Measurements from ENCODE around the gene OSBPL2. TPM values are rescaled to one million over a fixed set of nuclear protein-coding genes. Genes with fewer than 3 reads are reported as not detected.

Gene OSBPL2
- 27.2 TPM in 2 replicates for total RNA-seq

DNA sequence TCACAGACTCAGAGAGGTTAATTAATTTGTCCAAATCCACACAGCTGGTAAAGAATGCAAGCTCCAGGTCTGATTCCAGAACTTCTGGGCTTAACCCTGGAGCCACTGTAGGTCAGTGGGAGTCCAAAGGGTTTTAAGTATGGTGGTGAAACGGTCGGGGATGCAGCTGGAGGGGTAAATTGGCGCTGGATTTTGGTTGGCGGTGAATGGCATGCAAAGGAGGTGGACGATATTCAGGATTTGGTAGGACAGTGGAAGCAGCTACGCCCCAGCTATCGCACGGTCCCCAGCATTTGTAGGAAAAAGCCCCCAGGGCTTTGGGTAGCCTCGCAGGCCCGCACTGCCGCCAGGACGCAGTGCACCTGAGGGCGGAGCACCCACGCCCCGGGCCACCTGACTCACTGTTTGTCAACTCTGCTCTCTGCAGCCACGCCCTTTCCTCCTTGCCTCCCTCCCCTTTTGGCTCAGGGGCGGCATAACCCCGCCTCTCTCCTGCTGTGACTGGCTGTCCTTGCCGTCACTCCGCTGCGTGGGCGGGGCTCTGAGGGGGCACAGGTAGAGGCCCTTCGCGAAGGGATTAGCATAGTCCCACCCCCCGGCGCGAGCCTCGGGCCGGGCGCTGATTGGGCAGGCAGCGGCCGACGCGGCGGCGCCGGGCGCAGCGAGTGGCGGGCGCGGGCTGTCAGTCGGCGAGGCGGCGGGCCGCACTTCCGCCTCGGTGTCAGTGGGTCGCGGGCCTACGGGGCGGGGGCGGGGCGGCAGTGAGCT is at the start of gene OSBPL2:
Gene OSBPL2 (plus strand): TSS at position 721 of the 768 bp plus-strand sequence. CDS start 17,664 bp downstream, outside the sequence.
- intact Hi-C loops (cut with micrococcal nuclease) = loop anchor here (1.0 to 2.0 kb wide), 7 partner anchors 55 to 177 kb away; partner anchors contain the start of genes ADRM1, LSM14B, MTG2 and PSMA7

DNA sequence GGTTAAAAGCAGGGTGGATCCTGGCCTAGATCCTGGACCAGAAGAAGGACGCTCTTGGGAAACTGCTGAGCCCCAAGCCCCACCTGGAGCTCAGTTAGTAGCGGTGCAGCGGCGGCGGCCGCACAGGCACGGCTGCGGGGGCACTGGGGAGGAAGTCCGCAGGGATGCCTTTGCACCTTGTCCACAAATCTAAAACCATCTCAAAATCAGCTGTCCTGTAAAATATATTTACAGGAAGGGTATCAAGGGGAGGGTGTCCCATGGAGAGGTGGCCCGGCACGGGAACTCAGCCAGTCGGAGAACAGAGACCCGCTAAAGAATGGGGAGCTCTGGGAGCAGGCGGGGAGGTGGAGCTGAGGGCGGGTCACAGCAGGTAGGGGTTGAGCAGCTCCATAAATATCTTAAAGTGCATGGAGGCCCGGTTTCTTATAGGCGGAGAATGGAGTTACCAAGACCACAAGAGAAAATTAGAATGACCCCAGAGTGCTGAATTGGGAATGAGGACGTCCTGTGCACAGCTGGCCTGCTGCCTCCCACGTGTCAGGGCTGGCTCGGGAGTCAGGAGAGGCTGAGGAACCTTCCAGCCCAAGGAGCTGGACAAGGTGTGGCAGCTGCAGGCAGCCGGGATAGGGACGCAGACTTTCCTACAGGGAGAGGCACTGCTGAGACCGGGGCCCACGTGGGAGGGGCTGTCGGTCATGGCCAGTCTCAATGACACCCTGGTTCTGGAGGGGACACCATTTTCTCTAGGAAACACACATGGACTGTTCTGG is 47.5 kb upstream of the OSBPL2 start:
- intact Hi-C loops (cut with micrococcal nuclease) = no loop called here

DNA sequence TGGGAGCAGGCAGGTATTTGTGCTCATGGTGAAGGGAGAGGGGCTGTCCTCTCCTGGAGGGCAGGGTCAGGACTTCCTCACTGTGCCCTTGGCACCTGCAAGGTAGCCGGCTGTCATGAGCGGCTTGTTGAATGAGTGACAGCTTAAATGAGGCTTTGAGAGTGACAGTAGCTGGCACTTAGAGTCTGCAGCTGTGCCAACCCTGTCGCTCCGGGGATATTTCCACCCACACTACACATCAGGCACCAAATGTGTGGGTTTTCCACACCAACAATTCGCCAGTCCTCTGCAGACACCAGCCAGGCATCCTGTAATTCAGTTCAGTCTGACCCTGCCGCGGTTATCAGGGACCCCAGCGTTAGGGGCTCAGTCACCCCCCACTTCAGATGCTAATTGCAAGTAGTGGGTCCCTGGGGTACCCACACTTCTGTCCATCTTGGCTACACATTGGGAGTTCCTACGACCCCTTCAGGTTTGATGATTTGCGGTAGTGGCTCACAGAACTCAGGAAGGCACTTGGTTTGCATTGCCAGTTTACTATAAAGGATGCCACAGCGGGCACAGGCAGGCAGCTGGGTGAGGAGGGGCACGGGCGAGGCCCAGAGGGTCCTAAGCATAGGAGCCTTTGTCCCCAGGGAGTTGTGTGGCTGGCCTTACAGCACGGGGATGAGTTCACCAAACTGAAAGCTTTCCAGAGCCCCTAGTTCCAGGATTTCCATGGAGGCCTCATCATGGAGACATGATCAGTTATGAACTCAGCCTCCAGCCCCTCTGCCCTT is 46.4 kb upstream of the OSBPL2 start:
- intact Hi-C loops (cut with micrococcal nuclease) = no loop called here

DNA sequence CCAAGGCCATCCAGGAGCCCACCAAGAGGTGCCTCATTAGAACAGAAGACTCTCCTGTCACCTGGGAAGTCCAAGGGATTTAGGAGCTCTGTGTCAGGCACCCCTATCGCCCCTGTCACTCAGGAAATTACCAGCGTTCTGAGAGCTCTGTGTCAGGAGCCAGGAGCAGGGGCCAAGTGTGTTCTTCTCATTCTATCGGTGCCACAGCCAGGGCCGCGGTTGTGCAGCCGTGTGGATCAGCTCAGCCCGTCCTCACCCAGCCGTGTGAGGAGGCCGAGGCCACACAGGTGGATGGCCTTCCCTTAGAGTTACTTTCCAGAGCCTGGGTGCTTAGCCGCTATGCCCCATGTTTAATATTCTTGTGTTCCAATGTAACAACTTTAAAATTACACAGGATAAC is 45.7 kb upstream of the OSBPL2 start:
- intact Hi-C loops (cut with micrococcal nuclease) = no loop called here

DNA sequence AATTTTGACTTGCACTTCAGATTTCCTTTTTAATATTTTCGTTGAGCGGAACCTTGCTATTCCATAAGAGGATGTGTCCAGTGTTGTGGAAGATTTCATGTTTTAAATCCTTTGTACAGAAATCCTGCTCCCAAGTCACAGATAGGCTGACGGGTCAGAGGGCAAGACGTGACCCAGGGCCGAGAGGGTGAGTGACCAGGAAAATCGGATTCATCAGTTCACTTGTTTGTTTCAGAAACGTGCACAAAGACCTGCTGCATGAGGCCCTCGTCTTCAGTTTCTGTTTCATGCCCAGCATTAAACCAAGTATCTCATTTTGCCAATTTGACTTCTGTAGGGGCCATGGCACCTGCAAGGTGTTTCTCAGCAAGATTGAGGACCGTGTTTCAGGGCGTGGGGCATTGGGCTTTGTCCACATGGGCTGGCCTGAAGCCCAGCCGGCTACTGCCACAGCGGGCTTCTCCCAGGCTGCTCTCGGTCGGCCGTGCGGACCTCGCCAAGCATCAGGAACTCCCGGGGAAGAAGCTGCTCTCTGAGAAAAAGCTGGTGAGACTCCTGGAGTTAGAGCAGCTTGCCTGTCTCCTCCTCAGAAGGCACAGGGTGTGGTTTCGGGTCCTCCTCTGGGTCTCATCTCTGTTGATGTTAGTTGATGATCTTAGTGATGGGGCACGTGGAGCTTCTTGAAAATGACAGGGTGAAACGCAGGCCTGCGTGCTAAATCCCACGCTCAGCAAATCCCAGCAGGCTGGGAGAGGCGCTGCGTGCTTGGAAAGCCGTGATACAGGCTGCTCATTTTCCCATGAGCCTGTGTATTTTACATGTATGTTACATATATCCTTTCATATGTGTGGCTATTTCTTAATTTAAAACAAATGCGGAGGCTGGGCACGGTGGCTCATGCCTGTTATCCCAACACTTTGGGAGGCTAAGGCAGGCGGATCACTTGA is 45.0 kb upstream of the OSBPL2 start:
- intact Hi-C loops (cut with micrococcal nuclease) = no loop called here

DNA sequence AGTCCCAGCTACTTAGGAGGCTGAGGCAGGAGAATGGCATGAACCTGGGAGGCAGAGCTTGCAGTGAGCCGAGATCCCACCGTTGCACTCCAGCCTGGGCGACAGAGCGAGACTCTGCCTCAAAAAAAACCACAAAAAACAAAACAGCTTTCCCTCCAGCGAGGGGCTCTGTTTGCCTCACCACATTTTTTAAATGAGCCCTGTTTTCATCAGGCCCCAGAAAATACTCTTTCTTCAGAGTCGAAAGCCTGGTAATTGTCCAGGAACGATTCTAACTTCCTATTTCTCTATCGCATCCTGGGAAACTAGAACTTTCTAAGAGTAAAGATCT is 43.3 kb upstream of the OSBPL2 start:
- intact Hi-C loops (cut with micrococcal nuclease) = no loop called here

DNA sequence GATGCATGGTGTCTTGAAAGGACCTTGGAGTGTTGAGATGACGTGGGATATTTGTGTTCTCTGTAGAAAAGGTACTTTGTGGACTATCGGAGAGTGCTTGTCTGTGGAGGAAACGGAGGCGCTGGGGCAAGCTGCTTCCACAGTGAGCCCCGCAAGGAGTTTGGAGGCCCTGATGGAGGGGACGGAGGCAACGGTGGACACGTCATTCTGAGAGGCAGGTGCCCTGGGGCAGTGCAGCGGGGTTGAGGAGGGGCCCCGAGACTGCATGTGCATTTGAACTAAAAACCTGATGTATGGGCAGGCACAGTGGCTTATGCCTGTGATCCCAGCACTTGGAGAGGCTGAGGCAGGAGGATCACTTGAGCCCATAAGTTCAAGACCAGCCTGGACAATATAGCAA is 42.6 kb upstream of the OSBPL2 start:
- intact Hi-C loops (cut with micrococcal nuclease) = no loop called here

DNA sequence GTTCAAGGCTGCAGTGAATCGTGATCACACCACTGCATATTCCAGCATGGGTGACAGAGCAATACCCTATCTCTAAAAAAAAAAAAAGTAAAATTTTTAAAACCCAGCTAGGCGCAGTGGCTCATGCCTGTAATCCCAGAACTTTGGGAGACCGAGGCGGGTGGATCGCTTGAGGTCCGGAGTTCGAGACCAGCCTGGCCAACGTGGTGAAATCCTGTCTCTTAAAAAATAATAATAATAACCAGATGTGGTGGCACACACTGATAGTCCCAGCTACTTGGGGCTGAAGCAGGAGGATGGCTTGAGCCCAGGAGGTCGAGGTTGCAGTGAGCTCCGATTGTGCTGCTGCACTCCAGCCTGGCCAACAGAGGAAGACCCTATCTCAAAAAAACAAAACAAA is 42.0 kb upstream of the OSBPL2 start:
- intact Hi-C loops (cut with micrococcal nuclease) = no loop called here

DNA sequence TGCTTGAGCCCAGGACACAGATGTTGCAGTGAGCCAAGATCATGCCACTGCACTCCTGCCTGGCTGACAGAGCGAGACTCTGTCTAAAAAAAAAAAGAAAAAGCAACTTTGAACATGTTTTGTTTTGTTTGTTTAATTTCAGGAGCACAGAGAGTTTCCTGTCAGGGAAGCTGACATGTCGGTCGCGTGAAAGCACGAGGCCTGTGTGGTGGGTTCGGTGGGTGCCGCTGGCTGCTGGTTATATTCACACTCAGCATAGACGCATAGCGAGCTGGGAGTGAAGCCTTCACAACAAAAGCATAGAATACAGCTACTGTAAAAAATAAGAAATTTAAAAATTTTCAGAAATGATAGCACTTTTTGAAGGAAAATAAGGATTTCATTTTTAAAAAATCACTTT is 41.0 kb upstream of the OSBPL2 start:
- intact Hi-C loops (cut with micrococcal nuclease) = no loop called here

DNA sequence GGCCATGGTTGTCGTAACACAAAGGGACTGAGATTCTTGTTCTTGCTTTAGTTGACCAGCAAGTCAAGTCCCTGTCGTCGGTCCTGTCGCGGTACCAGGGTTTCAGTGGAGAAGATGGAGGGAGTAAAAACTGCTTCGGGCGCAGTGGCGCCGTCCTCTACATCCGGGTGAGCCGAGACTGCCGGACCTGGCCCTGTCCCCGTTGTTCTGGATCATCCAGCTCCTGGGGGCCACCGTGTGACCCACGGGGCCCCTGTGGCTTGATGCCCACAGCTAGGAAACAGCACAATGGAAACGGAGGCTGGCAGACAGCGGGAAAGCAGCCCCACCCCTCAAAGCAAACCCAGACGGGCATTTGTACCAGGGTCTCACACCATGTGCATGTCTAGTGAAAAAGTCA is 40.5 kb upstream of the OSBPL2 start:
- intact Hi-C loops (cut with micrococcal nuclease) = no loop called here

DNA sequence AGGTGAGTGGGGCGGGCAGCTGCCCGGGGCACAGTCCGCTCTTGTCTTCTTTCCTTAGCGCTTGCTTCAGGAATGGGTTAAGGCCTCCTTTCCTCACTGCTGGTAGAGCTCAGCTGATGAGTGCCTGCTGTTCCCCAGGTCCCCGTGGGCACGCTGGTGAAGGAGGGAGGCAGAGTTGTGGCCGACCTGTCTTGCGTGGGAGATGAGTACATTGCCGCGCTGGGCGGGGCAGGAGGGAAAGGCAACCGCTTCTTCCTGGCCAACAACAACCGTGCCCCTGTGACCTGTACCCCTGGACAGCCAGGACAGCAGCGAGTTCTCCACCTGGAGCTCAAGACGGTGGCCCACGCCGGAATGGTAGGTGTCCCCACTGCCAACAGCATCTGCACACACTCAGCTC is 39.8 kb upstream of the OSBPL2 start:
- intact Hi-C loops (cut with micrococcal nuclease) = no loop called here

DNA sequence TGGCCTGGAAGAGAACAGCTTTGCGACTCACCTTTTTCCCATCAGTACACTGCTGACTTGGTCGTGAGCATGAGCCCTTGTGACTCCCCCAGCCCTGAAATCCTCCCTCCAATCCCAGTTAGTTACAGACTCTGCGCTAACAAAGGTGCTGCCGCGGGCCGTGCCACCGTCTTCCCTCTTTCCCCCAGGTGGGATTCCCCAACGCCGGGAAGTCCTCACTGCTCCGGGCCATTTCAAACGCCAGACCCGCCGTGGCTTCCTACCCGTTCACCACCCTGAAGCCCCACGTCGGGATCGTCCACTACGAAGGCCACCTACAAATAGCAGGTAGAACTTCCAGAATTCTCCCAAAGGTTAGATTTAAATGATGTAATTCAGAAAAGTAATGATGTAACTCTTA is 39.4 kb upstream of the OSBPL2 start:
- intact Hi-C loops (cut with micrococcal nuclease) = no loop called here

DNA sequence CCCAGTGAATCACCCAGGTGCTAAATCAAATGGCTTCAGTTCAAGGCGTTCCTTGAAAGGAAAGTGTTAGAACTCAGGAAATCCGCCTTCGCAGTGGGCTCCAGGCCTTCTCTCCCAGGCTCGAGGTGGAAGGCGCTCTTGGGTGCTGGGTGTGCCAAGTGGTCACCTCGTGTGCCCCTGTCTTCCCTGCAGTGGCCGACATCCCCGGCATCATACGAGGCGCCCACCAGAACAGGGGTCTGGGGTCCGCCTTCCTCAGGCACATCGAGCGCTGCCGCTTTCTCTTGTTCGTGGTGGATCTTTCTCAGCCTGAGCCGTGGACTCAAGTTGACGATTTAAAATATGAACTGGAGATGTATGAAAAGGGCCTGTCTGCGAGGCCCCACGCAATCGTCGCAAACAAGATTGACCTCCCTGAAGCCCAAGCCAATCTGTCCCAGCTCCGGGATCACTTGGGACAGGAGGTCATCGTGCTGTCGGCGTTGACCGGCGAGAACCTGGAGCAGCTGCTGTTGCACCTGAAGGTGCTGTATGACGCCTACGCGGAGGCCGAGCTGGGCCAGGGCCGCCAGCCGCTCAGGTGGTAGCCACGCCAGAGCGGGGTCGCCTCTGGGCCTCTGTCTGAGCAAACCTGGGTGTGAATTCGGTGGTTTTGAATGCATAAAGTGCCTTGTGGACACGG is 37.7 kb upstream of the OSBPL2 start:
- intact Hi-C loops (cut with micrococcal nuclease) = no loop called here

DNA sequence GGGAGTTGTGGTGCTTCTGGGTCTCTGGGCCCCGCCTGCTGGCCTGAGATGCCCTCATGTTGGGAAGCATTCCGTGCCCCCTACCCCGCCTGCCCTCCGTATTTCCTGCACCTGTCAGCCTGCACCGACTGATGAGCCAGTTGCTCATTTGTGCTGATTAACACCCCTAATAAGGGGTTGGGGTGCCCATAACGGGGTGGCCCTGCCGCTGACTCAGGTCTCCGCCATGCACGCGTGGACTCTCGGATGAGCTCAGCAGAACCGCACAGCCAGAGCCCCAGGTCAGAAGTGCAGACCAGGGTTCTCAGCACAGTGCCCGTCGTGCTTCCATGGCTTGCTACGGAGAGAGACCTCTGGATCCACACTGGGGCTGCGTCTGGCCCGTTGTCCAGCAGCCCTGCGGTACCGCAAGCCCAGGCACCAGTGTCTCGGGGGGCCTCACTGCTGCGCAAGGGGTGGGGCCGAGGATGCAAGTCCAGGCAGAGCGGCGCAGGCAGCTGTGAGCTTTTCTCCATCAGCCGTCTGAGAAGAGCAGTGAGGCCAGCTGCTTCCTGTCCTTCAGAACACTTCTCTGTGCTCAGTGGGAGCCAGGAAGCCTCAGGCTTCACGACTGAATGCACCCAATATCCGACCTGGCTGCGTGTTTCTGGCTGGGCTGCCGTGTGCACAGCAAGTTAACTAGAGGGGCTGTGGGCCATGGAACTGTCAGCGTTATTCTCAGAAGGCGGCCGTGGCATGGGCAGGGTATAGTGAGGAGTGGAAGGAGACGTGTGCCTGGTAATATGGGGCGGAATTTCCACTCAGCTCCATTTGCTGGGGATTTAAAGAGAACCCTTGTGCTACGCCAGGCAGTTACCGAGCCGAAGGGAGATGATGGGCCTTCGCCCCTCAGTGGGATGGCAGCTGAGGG is 36.9 kb upstream of the OSBPL2 start:
- intact Hi-C loops (cut with micrococcal nuclease) = no loop called here

DNA sequence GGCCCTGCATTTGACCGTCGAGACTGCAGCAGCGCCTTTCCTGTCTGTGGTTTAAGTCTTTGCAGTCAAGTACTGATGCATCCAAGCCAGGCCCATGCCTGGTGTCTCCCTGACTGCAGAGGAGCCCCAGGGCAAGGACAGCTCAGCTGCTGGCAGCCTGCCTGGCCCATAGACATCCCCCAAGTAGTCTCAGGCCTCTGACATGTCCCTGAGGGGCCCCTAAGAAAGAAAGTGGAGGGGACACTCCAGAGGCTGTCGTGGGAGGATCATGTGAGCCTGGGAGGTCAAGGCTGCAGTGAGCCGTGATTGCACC is 36.3 kb upstream of the OSBPL2 start:
- intact Hi-C loops (cut with micrococcal nuclease) = no loop called here

DNA sequence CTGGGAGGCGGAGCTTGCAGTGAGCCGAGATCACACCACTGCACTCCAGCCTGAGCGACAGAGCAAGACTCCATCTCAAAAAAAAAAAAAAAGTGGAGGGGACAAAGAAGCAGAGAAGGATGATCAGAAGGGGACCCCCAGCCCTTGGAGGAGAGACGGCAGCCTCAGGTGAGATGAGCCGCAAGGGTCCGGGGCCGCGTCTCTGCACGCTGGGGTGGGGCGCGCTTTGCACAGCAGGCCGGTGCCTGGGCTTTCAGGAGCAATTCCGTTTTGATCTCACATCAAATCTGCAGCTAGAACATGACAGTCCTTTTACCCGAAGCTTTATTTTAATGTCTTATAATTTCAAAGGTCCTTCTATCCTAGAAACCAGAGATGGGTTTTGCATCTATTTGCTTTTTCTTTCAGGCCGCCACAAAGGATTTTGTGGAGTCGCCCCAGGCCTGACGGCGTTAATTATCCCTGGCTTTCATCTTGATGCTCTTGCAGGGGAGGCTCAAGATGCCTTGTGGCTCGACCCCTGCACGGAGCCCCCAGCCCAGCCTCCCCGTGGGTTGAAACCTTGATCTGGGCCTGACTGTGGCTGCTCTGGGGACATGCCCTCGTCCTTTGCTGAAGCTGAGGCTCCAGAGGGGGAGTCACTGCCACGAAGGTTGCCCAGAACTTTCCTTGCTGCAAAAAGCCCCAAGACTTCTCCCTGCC is 35.5 kb upstream of the OSBPL2 start:
- intact Hi-C loops (cut with micrococcal nuclease) = no loop called here

DNA sequence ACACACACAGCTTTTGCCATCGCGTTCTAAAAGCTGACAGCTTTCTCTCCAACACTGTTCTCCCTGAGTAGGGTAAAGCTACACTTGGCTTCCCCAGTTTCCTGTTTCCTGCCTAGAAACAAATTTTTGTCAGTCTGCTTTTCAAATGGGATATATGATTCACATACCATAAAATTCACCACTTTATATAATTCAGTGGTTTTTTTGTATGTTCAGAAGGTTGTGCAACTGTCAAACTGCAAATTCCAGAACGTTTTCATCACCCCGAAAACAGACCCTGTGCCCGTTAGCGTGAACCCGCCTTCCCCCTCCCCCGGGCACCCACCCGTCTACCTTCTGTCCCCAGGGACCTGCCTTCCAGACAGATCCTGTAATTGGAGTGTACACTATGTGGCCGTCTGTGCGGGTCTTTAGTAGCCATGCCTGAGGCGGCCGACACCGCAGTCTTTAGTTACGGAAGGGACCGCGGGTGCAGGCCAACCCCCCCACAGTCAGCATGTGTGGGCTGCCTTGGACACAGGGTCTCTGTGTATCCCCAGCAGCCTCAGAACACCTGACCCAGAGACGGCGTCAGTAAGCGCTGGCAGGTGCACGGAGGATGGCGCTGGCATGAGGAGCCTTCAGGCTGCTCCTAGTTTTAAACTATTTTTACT is 34.8 kb upstream of the OSBPL2 start:
- intact Hi-C loops (cut with micrococcal nuclease) = no loop called here

DNA sequence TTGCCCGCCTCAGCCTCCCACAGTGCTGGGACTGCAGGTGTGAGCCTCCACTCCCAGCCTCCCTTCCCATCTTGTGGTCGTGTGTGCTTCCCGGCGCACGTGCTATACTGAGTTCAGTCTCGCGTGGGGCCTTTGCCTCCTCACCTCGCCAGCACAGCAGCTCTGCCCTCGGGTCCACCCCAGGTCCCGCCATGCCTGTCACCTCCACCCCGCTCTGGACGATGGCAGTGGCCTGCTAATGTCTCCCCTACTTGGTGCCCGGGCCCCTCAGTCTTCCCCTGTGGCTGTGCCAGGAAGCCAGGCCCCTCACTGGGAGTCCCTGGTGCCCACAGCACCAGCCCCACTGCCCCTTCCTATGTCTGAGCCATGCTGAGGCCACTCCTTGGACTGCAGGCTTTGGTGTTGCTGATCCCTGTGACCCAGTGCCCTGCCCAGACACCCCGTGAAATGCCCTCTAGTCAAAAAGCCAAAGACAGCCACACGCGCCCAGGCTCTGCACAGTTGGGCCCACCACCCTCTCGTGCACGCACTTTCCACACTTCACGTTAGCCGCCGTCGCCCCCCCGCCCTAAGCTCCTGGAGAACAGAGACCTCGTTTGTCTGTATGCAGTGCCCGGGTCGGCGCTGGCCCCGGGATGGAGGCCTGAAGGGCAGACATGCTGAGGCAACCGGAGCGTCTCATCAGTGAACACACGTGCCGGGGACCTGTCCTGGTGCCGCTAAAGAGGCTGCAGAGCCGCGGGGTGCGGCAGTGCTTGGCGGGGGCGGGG is 32.5 kb upstream of the OSBPL2 start:
- intact Hi-C loops (cut with micrococcal nuclease) = no loop called here
